HG02642 (cell line): ENCODE data around the gene ABCB8.
A peak's percentile ranks its signal among the peaks of the same experiment; 100 is the strongest.
"Not testable (repeated sequence)": the region's sequence is repeated elsewhere in the genome, so short reads cannot be mapped to it uniquely, and the experiment has no call there.

Experiments used
- ATAC-seq: cut with Tn5 transposase; IDR thresholded peaks from one replicate; pipeline ENCODE4 v1.9.1; 2021; ENCODE audit warnings: mild to moderate bottlenecking; ENCODE audit not compliant: unreplicated experiment, poor library complexity

The ABCB8 gene

GRCh38 chr7:151012911-151013347, 15.3 kb upstream of the ABCB8 start:
- ATAC-seq: no peak

- no peak for ATAC-seq
Observed at GRCh38 chr7:151013356-151013732, 14.9 kb upstream of the ABCB8 start.

- ATAC-seq: peak; percentile 51
Observed at GRCh38 chr7:151013733-151014497, 14.3 kb upstream of the ABCB8 start.

- ATAC-seq: no peak
Observed at GRCh38 chr7:151014950-151015349, 13.3 kb upstream of the ABCB8 start.

GRCh38 chr7:151015967-151016366, 12.3 kb upstream of the ABCB8 start:
- ATAC-seq: no peak

GRCh38 chr7:151016505-151016904, 11.7 kb upstream of the ABCB8 start:
- no peak for ATAC-seq

- no peak for ATAC-seq
Observed at GRCh38 chr7:151016942-151017341, 11.3 kb upstream of the ABCB8 start.

GRCh38 chr7:151017370-151017952, 10.8 kb upstream of the ABCB8 start:
- no peak for ATAC-seq

- ATAC-seq: peak; percentile 60
Observed at GRCh38 chr7:151017953-151018420, 10.3 kb upstream of the ABCB8 start.

GRCh38 chr7:151018421-151019129, 9.7 kb upstream of the ABCB8 start:
- ATAC-seq: no peak

GRCh38 chr7:151019130-151019447, 9.2 kb upstream of the ABCB8 start:
- no peak for ATAC-seq

GRCh38 chr7:151020231-151020630, 8.0 kb upstream of the ABCB8 start:
- no peak for ATAC-seq

- ATAC-seq: no peak
Observed at GRCh38 chr7:151023232-151023631, 5.0 kb upstream of the ABCB8 start.

- ATAC-seq: no peak
Observed at GRCh38 chr7:151024435-151025056, 3.7 kb upstream of the ABCB8 start, which contains the start of gene ATG9B. Gene ATG9B, minus strand, starts transcription at chr7:151024494. Its CDS starts 71 bp downstream, at chr7:151024423.

- no peak for ATAC-seq
Observed at GRCh38 chr7:151025924-151026671, 2.2 kb upstream of the ABCB8 start.

- ATAC-seq: not testable (repeated sequence)
Observed at GRCh38 chr7:151026771-151027727, 1.2 kb upstream of the ABCB8 start.

GRCh38 chr7:151027728-151028130, 521 bp upstream of the ABCB8 start:
- ATAC-seq: not testable (repeated sequence)

- ATAC-seq: no peak
Observed at GRCh38 chr7:151028948-151029501, 775 bp downstream of the ABCB8 start.

- no peak for ATAC-seq
Observed at GRCh38 chr7:151031011-151031410, 2.8 kb downstream of the ABCB8 start.
